HG03469 (cell line): ENCODE results near the gene SHROOM4.

Experiments used
- ATAC-seq: cut with Tn5 transposase; IDR thresholded peaks from one replicate; pipeline ENCODE4 v1.9.1; 2021; ENCODE audit warnings: mild to moderate bottlenecking, moderate library complexity, moderate number of reproducible peaks; ENCODE audit not compliant: unreplicated experiment

SHROOM4 gene

DNA sequence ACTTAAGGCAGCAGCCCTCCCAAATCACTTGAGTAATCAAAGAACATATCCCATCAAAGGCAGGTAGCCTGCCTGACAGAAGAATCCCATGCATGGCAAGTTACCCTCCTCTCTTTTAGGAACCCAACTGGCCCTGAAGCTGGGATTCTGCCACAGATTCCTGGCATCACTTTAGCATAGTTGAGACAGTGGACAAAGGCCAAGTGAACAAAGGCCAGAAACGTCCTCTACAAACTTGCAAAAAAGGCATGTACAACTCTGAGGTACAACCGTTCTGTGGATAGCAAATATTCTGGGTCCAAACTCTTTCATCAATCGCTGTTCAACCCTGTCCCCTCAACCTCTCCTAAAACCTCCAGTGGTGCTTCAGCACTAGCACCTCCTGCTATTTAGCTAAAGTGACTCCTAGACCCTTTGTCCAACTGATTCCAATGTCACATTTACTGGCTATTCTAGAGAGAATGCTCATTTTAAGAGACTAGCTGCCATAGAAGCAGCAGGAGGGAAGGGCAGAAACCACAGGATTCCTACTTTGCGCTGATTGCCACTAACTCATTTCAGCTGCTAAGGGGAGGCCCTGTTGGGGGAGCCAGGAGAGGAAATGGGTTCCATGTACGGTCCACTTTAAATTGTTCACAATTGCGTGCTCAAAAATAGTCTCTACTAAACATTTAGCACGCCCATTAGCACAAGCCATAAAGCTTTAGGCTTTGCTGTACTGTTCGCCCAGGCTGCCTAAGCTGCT is 105.9 kb downstream of the SHROOM4 start:
- ATAC-seq: no peak

GRCh38 chrX:50707405-50707804 is 106.6 kb downstream of the SHROOM4 start:
- no peak for ATAC-seq

DNA sequence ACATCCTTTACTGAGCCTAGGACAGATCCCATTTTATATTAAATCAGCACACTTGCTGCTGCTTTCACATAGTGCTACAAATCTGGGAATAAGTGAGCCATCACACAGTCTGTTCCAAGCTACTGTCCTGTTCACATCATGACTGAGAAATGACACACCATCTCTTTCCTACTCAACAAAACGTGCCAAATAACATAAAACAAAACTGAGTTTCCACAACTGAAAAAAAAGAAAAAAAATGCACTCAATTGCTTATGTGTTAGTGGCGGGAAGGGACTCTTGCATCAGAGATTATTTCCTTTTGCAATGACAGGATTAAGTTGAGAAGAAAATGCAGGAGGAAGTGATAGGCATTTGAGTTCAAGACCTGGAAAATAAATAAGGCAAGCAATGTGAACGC is 109.0 kb downstream of the SHROOM4 start:
- no peak for ATAC-seq

DNA sequence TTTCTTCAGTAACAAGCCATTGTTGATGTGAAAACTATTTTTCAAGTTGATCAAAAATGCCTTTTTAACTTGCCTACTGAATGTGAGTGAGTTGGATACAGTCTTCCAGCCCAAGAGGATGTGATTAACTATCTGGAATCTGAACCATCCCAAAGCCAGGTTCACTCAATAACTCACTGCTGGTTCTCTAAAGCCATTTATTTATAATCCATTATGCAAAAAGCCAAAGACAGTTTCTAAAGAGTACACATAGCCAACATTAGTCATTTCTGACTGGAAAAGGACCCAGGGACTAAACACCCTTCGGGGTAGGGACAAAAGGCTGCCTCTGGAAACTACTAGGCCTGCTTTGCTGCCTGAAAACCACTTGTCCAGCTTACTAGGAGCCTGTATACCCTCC is 109.6 kb downstream of the SHROOM4 start:
- no peak for ATAC-seq

DNA sequence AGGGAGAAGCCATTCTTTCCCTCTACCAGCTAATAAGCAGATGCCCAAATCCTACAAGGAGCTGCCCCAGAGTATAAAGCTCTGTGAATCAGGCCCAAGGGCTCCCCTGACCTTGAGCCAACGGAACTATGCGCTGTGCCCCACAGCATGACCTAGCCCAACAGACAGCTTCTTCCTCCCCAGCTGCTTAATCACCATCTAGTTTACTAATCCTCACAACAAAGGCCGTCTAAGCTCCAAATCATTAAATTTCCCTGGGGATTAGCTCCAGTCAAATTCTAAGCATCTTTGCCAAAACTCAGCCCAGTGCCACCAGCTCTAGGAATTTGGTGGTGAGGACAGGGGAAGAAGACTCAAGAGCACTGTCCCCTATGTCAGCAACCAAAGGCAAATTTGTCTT is 113.1 kb downstream of the SHROOM4 start:
- ATAC-seq: no peak

DNA sequence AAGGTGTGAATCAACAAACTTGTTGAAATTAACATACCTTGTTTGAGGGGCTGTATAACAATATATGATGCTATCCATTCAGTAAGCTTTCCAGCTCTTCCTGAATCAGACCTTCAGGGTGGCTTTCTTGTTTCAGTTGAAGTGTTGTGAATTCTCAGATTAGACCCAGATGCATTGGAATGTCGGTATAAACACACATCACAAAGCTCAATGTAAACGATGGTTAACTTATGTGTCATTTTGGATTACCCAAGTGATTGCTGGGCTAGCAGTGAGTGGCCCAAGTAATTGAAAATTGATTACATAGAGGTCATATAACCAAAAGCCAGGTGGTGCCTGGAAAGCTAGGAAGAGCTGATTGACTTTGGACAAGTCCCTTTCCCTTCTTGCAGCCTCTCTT is 115.0 kb downstream of the SHROOM4 start:
- ATAC-seq: no peak

GRCh38 chrX:50697691-50698090 is 116.3 kb downstream of the SHROOM4 start:
- no peak for ATAC-seq

DNA sequence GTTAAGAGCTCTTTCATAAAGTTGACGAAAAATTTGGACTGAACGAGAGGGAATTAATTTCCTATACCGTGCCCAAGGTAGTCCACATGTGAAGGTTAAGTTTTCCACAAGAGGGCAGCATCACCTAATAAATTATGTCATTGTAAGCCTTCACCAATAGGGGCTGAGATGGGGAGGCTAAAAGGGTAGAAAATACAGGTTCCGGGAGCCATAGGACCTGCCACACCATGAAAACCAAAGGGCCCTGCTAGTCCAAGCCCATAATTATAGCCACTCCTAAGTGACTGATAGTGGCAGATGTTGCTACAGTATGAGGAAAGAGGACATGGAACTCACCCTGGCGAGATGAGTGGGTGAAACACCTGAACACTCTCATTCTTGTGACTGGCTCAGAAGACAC is 122.2 kb downstream of the SHROOM4 start:
- peak; percentile 44 for ATAC-seq

DNA sequence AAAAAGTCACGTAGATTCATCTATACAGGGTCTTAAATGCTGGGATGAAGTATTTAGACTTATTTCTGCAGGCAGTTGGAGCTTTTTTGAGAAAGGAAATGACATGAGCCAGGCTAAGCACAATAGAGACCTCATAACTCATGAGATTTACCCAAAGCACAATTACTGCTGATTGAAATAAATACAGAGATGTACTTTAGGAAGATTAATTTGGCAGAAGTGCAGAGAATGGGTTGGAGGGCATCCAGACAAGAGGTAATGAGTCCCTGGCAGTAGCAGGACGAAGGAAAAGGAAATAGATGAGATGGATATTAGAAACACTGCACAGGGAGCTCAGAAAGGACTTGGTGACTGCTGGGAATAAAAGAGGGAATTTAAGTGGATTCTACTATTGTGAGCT is 129.1 kb downstream of the SHROOM4 start:
- ATAC-seq: no peak

GRCh38 chrX:50680990-50681389 is 133.0 kb downstream of the SHROOM4 start:
- ATAC-seq: no peak

DNA sequence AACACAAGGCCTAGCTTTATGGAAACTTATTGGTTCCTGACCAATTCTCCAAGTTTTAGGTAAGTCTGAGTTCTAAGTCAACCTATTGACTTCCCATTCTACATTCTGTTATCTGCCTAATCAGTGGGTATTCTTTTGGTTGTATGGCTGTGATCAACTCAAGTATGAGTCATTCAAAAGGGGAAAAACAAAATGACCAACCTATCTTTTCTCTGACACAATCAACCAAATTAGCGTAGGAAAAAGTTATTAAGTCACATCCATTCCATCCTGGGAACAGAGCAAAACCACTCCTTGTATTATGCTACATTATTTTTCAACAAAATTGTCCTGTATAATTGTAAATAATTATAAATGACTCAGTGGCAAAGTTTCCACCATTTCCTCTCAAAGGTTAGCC is 136.2 kb downstream of the SHROOM4 start:
- ATAC-seq: no peak

GRCh38 chrX:50671661-50672060 is 142.3 kb downstream of the SHROOM4 start:
- ATAC-seq: no peak

- ATAC-seq: no peak
These were observed 145.1 kb downstream of the SHROOM4 start for GRCh38 chrX:50668860-50669259.

- ATAC-seq: no peak
These were observed 165.8 kb downstream of the SHROOM4 start for GRCh38 chrX:50648156-50648555.

- no peak for ATAC-seq
These were observed 169.5 kb downstream of the SHROOM4 start for GRCh38 chrX:50644496-50644895.

GRCh38 chrX:50643525-50644137 is 170.4 kb downstream of the SHROOM4 start:
- no peak for ATAC-seq

DNA sequence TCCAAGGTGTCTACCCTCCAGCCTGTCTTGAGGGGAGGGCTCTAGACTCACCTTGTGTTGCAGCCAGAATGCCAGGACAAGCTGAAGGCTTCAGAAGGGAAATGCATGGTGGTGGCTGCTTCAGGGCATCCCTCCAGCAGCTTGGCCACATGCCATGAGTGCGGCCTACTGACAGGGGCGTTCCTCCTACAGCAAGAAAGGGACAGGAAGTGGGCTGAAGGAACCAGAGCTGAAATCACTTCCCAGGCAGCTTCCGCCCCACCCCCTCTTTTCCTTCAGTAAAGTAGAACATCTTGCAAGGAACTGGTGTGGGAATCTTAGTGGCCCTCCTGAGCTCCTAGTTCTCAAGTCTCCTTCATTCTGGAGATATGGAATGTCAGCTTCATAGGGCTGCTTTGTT is 175.9 kb downstream of the SHROOM4 start:
- no peak for ATAC-seq

DNA sequence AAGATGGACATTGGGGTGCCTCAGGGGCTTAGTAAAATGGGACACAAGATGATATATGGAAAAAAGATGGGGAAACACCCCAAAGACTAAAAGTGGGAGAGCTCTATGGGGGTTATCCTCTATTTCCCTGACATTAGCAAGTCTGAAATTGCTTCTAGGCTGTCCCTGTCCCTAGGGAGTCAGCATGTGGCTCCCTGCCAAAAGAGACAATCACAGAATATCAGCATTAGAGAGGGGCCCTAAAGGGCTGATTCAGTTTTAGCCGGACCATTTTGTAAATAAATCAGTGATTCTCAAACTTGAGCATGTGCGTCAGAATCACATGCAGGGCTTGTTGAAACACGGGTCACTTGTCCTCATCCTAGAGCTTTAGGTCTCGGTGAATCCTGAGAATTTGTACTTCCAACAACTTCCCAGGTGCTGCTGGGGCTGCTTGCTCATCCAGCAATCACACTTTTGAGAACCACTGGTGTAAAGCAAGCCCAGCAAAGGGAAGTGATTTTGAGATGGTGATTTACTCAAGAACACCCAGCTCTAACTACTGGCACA is 178.1 kb downstream of the SHROOM4 start:
- ATAC-seq: no peak

DNA sequence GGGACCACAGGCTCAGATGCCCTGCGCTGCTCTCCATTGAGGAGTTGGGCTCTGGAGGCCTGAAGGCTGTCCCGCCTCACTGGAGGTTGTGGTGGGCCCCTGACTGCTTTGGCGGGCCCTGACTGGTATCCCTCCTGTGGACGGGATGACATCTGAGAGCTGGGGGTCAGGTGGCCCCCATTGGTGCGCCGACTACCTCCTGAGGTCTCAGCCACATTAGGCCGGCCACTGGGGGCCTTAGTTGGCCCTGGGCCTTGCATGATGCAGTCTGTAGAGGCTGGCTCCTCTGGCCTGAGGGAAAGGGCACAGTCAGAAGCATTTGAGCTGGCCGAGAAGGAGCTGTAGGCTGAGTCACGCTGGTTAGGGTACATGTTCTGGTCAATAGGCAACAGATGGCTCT is 178.8 kb downstream of the SHROOM4 start:
- no peak for ATAC-seq

DNA sequence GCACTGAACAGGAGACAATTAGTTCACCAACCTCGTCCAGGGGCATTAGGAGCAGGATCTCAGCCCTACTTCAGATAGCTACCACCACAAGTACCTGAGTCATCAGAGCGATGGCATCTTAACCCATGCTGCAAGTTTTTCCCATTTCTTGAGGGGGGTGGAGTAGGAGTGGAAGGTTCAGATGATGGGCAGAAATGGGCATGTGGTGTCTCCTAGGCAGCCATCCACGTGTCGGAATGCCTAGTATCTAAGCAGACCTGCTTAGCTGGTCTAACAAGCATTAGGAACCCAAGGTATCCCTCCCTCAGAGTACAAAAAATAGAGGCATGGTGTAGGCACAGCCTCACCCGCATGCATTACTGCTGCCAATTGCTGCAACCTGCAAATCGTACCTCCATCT is 184.2 kb downstream of the SHROOM4 start:
- no peak for ATAC-seq

DNA sequence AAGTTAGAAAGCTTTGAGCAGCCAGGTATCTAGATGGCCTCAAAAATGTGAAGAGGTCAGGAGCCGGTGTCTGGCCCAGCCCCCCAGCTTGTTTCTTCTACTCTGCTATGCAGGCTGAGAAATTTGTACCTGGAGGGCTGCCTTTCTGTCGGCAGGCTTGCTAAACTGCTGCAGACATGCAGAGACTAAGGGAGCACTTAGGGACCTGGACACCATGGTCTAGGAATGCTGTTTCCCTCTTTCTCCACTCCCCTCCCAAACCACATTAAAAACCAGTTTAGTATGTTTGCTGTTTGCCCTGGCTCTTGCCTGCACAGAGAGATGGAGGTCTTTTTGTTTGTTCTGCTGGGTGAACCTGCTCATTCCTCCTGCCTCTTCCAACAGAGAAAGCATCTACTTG is 186.3 kb downstream of the SHROOM4 start:
- ATAC-seq: no peak

DNA sequence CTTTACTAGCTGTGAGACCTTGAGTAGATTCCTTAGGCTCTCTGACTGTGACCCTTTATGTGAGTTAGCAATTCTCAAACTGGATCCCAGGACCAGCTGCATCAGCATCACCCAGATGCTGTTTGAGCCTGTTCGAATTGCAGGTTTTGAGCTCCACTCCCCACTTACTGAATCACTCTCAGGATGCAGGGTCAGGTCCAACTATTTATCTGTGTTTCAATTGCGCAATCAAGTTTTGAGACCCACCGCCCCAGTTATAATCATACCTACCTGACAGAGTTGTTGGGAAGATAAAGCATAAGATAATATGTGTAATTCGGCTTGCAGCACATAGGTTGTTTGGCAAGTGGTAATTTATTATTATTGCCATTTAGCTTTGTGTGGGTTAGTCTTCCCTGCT is 187.6 kb downstream of the SHROOM4 start:
- no peak for ATAC-seq
